Left renal pelvis (tissue), 4 donors: Measurements from ENCODE around the gene IRAK4. TPM values are rescaled to one million over a fixed set of nuclear protein-coding genes. Genes with fewer than 3 reads are reported as not detected.
"Not testable (repeated sequence)": the region's sequence is repeated elsewhere in the genome, so short reads cannot be mapped to it uniquely, and the experiment has no call there.

ENCODE experiments used
- DNase-seq, 4 donors: peaks; one replicate each; pipeline ENCODE4 v3.0.0-alpha.2; 2013; ENCODE audit warnings: low read depth in 4 of 4, low spot score in 3 of 4
- polyA plus RNA-seq, 4 donors: library from polyadenylated mRNA; unstranded; fragments of 120-200 nt; gene quantifications; one replicate each; pipeline ENCODE4 v1.2.1, GENCODE V29; 2013; ENCODE audit not compliant: insufficient read length in 4 of 4

Gene IRAK4
- polyA plus RNA-seq = 10 to 100 TPM; 10.4 to 18.5 (median 16.4) TPM

- peak; percentile 92 to 98 (median 95) for DNase-seq
Measured at GRCh38 chr12:43758728-43759563, at the start of gene IRAK4, which contains the start of gene PUS7L. IRAK4 (plus strand) TSS chr12:43758951; CDS start chr12:43768112, 9,161 bp downstream. PUS7L (minus strand) TSS chr12:43758790; CDS start chr12:43755245, 3,545 bp downstream.

GRCh38 chr12:43711348-43711747 lies 47.4 kb upstream of the IRAK4 start:
- no peak for DNase-seq

GRCh38 chr12:43722621-43723020 lies 36.1 kb upstream of the IRAK4 start:
- DNase-seq = no peak

- no peak for DNase-seq
Measured at GRCh38 chr12:43723134-43723533, 35.6 kb upstream of the IRAK4 start.

- DNase-seq = no peak
Measured at GRCh38 chr12:43728117-43728516, 30.6 kb upstream of the IRAK4 start.

- no peak for DNase-seq
Measured at GRCh38 chr12:43728698-43729097, 30.1 kb upstream of the IRAK4 start.

- no peak for DNase-seq
Measured at GRCh38 chr12:43730283-43730682, 28.5 kb upstream of the IRAK4 start.

- DNase-seq = no peak
Measured at GRCh38 chr12:43733687-43734086, 25.1 kb upstream of the IRAK4 start.

GRCh38 chr12:43736927-43737440 lies 21.8 kb upstream of the IRAK4 start:
- DNase-seq = no peak

GRCh38 chr12:43737646-43738045 lies 21.1 kb upstream of the IRAK4 start:
- DNase-seq = no peak

- DNase-seq = no peak
Measured at GRCh38 chr12:43740511-43741100, 18.1 kb upstream of the IRAK4 start.

GRCh38 chr12:43742106-43742505 lies 16.6 kb upstream of the IRAK4 start:
- no peak for DNase-seq

GRCh38 chr12:43744826-43745225 lies 13.9 kb upstream of the IRAK4 start:
- no peak for DNase-seq

GRCh38 chr12:43749016-43749415 lies 9.7 kb upstream of the IRAK4 start:
- DNase-seq = no peak

GRCh38 chr12:43750814-43751213 lies 7.9 kb upstream of the IRAK4 start:
- no peak for DNase-seq

- DNase-seq = not testable (repeated sequence)
Measured at GRCh38 chr12:43751360-43751759, 7.4 kb upstream of the IRAK4 start.

- no peak for DNase-seq
Measured at GRCh38 chr12:43754015-43754414, 4.7 kb upstream of the IRAK4 start.

GRCh38 chr12:43758247-43758727 lies 464 bp upstream of the IRAK4 start:
- DNase-seq = peak; percentile 27 to 41 (median 28)

- no peak for DNase-seq
Measured at GRCh38 chr12:43760396-43760795, 1.6 kb downstream of the IRAK4 start.

GRCh38 chr12:43761500-43761899 lies 2.7 kb downstream of the IRAK4 start:
- no peak for DNase-seq

GRCh38 chr12:43762596-43762995 lies 3.8 kb downstream of the IRAK4 start:
- no peak for DNase-seq

- DNase-seq = no peak
Measured at GRCh38 chr12:43763769-43764168, 5.0 kb downstream of the IRAK4 start.
